Ishikawa (cell line): Measurements from ENCODE around the gene LIF.

ENCODE experiments used
- CEBPB ChIP-seq: IDR thresholded peaks from 2 replicates; pipeline ENCODE4 v1.6.1; 2012
- CREB1 ChIP-seq: IDR thresholded peaks from 2 replicates; pipeline ENCODE4 v1.6.1; 2012; ENCODE audit warnings: low read depth
- EGR1 ChIP-seq: IDR thresholded peaks from 2 replicates; pipeline ENCODE4 v1.6.1; 2012
- EP300 ChIP-seq: IDR thresholded peaks from 2 replicates; pipeline ENCODE4 v1.6.1; 2012; ENCODE audit warnings: borderline replicate concordance
- TCF12 ChIP-seq: IDR thresholded peaks from 2 replicates; pipeline ENCODE4 v1.6.1; 2012; ENCODE audit warnings: low read depth
- YY1 ChIP-seq: IDR thresholded peaks from 2 replicates; pipeline ENCODE4 v1.6.1; 2012; ENCODE audit warnings: low read depth

- TF ChIP-seq CEBPB (no peak), YY1 (no peak), EP300 (no peak), EGR1 (no peak), CREB1 (no peak), TCF12 (no peak)
These were observed 26.8 kb downstream of the LIF start for GRCh38 chr22:30219668-30220278.
